PC-3 (cell line): ENCODE results near the gene PTPRF.

Experiments used
- EZH2phosphoT487 ChIP-seq: fragments of 300-600 bp; sonication (generic); IDR thresholded peaks from 2 replicates; pipeline ENCODE4 v1.6.1; 2018; ENCODE audit warnings: mild to moderate bottlenecking, antibody characterized with exemption, low read length, borderline replicate concordance
- TF ChIP-seq, protein P1 (sequence below): fragments of 300-600 bp; sonication (generic); conservative IDR thresholded peaks from 2 replicates; pipeline ENCODE4 v1.5.1; 2017; ENCODE audit warnings: antibody characterized with exemption, low read depth, mild to moderate bottlenecking, low read length

DNA sequence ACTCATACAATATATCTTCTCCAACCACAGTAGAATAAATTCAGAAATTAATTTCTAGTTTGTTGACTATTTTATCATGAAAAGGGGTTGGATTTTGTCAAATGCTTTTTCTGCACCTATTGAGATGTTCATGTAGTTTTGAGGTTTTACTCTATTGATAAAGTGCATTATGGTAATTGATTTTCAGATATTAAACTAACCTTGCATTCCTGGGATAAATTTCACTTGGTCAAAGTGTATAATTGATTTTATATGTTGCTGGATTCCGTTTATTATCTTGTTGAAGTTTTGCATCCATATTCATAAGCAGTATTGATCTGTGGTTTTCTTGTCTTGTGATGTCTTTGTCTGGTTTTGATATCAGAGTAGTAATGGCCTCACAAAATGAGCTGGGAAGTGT is 42.5 kb upstream of the PTPRF start:
- TF ChIP-seq, protein P1, sequence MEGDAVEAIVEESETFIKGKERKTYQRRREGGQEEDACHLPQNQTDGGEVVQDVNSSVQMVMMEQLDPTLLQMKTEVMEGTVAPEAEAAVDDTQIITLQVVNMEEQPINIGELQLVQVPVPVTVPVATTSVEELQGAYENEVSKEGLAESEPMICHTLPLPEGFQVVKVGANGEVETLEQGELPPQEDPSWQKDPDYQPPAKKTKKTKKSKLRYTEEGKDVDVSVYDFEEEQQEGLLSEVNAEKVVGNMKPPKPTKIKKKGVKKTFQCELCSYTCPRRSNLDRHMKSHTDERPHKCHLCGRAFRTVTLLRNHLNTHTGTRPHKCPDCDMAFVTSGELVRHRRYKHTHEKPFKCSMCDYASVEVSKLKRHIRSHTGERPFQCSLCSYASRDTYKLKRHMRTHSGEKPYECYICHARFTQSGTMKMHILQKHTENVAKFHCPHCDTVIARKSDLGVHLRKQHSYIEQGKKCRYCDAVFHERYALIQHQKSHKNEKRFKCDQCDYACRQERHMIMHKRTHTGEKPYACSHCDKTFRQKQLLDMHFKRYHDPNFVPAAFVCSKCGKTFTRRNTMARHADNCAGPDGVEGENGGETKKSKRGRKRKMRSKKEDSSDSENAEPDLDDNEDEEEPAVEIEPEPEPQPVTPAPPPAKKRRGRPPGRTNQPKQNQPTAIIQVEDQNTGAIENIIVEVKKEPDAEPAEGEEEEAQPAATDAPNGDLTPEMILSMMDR = no peak
- no peak for TF ChIP-seq EZH2phosphoT487
